SKM-1 treated with dmso at 0.1 percent for 144 hours (cell line): ENCODE results near the gene LEKR1.
"Not testable (repeated sequence)": the region's sequence is repeated elsewhere in the genome, so short reads cannot be mapped to it uniquely, and the experiment has no call there.

Experiments used
- DNase-seq: peaks from one replicate; lab custom pipeline; 2025; ENCODE audit not compliant: unreplicated experiment; lab: John Stamatoyannopoulos, UW

Gene LEKR1

GRCh38 chr3:156826144-156826895, at the start of gene LEKR1:
LEKR1 (plus strand) TSS chr3:156826353; CDS start chr3:156829330, 2,977 bp downstream.
- peak; percentile 85 for DNase-seq

- no peak for DNase-seq
These were observed 49.3 kb upstream of the LEKR1 start for GRCh38 chr3:156776871-156777270.

DNA sequence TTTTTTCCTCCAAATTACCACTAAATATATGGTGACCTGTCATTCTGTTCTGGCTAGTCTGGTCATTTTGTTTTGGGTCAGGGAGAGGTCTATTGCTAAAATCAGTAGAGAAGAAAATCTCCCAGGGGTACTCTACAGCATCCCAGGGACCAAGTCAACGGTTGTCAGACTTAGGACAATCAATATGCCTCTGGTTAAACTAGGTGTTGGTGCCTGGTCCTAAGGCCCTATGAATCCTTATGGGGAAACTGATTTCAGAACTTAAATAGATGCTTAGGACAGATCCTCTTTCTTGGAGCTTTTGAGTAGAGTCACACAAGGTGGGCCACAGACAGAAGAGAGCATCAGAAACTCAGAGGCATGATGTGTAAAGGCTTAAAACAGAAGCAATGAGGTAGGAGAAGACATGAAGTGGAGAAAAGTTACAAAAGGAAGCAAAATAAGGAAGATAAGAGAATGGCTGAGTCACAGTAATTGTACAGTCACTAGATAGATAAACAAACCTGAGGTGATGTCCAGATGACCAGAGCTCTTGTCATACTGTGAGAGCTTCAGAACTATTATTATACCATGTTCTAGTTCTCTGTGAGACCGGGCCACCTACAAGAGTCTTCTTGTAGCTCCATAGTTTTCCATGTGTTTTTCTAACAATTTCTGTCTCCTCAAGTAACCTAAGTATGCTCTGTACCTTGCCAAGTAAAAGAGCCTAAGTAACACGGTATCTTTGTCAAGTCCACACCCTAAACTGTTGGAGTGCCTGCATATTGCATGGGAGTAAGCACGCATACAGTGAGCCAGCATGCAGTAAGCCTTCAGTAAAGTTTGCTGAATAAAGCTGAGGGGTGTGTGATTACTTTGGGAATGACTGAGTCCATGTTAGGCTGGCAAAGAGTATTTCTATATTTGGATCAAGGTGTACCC, 44.6 kb upstream of the LEKR1 start:
- no peak for DNase-seq

- no peak for DNase-seq
These were observed 43.8 kb upstream of the LEKR1 start for GRCh38 chr3:156782319-156782718.

- no peak for DNase-seq
These were observed 43.2 kb upstream of the LEKR1 start for GRCh38 chr3:156782921-156783320.

DNA sequence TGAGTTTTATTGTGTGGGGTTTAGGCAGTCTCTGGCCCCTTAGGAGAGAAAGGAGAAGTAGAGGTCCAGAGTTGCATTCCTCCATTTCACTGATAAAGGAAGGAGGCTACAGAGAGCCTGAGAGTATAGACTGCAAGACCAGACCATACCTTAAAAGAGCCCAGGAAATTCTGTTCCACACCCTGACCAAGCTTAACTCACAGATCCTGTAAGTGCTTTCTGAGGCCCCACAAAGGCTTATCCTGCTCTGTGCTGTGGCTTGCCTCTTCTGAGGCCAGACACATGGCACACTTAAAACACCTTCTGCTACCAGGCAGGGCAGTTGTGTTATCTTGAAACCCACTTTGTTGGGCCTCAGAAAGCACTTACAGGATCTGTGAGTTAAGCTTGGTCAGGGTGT, 39.2 kb upstream of the LEKR1 start:
- no peak for DNase-seq

DNA sequence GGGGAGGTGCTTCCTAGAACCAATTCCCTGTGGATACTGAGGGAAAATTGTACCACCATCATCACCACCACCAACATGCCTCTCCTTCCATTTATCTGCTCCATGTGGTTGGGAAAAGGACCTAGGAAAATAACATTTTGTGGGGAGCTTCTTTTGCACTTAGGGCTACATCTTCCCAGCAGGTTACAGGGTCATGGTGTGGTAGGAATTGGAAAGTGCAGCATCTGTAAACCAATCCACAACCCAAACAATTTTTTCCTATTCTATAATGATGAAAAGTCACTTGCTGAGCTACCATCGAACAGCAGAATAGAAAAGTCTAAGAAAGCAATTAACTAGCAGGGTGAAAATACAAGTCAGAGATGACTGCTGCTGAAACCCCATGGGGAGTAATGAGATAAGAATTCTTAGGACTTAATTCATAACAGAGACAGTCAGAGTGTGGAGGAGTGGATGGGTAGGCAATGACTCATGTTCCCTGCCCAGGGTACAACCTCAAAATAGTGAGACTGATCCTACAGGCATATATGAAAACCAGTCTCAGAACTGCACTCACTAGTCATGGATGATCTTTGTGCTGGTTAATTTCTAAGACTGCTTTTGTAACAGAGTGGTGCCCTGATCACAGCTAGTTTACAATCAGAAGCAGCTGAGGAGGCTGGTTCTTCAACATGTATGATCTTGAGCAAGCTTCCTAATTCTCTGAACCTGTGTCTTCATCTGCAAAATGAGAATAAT, 38.1 kb upstream of the LEKR1 start:
- no peak for DNase-seq

GRCh38 chr3:156788846-156789245, 37.3 kb upstream of the LEKR1 start:
- DNase-seq = no peak

- DNase-seq = no peak
These were observed 36.0 kb upstream of the LEKR1 start for GRCh38 chr3:156790156-156790555.

DNA sequence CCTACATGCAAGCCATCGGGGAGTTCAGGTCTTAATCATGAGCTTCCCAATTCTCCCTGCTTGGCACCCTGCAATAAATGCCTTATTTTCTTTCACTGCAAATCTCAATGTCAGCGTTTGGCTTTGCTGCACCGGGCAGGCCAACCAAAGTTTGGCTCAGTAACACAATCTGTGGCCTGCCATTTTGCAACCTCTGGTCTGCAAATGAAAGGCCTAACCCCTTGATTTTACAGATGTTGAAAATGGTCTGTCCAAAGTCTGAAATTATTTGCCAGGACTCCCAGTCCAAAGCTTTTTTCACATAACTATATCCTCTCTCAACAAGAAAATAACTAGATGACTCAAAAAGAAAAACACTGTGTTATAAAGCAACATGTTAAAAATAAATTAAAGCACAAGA, 34.0 kb upstream of the LEKR1 start:
- no peak for DNase-seq

DNA sequence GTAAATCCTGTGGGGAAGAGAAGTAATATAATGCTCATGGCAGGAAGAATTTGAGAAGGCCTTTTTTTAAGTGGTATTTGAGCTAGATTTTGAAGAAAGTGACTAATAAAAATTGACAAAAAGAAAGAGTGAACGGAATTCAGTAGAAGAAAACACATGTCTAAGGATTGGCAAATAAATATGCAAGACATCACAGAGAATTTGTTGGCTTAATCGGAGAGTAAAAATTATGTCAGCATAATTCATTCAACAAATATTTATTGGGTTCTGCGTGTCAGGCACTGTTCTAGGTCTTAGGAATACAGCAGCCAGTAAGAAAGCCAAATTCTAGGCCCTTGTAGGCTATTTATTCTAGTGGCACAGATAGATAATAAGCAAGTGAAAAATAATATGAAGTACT, 33.6 kb upstream of the LEKR1 start:
- no peak for DNase-seq

DNA sequence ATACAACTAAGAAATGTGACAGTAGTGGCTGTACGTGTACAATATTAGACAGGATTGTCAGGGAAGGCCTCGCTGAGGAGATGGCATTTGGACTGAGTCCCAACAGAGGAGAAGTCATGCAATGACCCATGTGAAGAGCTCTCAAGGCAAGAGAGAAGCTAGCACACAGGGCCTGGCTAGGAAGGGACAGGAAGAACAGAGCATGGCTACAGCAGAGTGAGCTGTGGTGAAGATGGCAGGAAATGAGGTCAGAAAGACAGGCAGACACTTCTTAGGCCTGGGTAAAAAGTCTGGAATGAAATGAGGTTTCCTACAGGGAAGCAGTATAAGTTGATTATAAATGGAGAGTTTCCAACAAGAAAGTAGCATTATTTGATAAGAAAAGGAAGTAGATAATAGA, 33.2 kb upstream of the LEKR1 start:
- DNase-seq = peak; percentile 25

DNA sequence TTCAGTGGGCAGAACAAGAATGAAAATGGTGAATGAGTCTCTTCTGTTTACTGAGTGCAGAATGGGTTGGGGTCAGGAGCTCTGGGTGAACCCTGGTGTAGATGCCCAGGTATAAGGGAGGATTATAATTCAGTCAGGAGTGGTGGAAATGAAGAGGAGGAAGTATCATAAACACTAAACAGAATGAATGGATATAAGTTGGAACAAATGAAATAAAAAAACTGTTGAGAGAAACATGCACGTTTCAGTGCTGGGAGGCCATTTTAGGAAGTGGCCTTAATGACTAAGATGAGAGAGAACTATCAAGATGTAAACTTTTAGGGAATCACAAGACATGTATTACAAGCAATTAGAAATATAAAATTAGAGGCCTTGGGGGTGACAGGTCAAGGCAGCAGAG, 32.8 kb upstream of the LEKR1 start:
- no peak for DNase-seq

- DNase-seq = no peak
These were observed 32.3 kb upstream of the LEKR1 start for GRCh38 chr3:156793851-156794250.

DNA sequence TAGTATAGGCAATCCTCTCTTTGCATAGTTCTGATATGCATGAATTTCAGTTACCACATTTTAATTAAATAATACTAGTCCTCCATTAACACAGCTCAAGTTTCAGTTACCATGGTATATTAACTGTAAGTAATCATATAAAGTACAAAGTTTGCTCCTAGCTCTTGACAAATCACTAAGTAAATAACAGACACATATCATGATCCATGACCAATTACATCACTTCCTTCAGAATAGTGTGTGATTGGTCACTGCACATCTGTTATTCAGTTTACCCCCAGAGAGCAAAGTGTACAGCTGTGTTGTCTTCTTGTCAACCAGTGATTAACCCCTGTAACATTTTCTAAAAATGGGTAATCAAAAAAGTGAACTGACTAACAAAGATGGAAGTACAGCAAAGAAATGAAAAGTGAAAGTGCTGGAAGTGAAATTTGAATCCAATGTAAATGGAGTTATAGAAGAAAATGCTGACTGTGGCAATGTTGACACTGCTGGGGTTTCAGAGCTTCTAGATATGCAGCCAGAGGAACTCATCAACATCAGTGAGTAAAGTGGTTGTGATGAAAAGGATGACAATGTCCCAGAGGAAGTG, 30.2 kb upstream of the LEKR1 start:
- DNase-seq = no peak

- DNase-seq = no peak
These were observed 28.8 kb upstream of the LEKR1 start for GRCh38 chr3:156797368-156797767.

DNA sequence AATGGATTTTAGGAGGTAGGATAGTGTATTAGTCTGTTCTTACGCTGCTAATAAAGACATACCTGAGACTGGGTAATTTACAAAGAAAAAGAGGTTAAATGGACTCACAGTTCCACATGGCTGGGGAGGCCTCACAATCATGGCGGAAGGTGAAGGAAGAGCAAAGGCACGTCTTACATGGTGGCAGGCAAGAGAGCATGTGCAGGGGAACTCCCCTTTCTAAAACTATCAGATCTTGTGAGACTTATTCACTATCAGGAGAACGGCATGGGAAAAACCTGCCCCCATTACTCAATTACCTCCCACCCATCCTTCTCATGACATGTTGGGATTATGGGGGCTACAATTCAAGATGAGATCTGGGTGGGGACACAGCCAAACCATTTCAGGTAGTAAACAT, 25.9 kb upstream of the LEKR1 start:
- DNase-seq = not testable (repeated sequence)

DNA sequence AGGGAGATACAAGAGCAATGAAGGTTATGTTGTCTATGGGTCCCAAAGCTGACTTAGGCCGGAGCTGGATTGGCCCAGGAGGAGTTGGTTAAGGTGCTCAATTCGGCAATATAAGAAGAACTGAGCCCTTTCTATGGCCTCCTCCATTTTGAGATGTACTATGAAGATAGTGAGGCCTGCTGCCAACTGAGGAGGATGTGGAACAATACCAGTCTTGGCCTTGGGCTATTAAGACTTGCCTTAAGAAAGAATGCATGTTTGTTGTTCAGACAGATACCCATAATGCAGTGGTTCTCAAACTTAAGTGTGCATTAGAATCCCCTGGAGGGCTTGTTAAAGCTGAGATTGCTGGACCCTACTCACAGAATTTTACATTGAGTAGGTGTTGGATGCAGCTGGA, 24.4 kb upstream of the LEKR1 start:
- no peak for DNase-seq

DNA sequence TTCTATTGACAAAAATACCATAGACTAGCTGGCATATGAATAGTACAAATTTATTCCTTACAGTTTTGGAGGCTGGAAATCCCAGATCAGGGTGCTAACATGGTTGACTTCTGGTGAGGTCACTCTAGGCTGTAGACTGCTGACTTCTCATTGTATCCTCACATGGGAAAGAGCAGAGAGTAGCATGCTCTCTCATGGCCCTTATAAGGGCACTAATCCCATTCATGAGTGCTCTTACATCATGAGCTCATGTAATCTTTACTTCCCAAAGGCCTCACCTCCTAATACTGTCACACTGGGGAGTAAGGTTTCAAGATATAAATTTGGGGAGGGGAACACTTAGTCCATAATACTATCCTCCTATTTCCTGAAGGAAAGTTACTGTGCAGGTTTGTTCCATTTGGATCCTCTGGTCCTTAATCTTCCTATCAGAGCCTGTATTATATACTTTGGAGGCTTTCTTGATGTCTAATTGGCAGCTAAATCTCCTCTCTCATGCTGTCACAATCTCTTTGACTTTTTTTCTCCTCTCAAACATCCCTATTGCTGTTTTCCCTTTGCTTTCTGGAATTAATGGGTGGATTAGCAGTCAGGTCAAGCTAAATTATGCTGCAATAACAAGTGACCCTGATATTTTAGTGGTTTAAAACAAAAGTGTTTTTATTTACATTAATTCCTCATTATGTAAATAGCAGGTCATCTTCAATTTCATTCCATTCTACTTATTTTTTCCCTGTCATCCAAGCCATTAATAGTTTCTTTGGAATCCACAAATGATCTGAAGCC, 23.1 kb upstream of the LEKR1 start:
- no peak for DNase-seq

GRCh38 chr3:156803952-156804741, 22.0 kb upstream of the LEKR1 start:
- DNase-seq = peak; percentile 46
